Tibial nerve (tissue), 4 donors: Measurements from ENCODE around the gene CLNK. TPM values are rescaled to one million over a fixed set of nuclear protein-coding genes. Genes with fewer than 3 reads are reported as not detected.

Experiments used
- DNase-seq, 2 donors: peaks; one replicate each; pipeline ENCODE4 v3.0.0-alpha.2; 2019; ENCODE audit warnings: low spot score in 2 of 2
- H3K27ac ChIP-seq, 4 donors: fragments of 200-600 bp; sonication (generic) in 3 of 4; one replicate each; pipeline ENCODE4 v1.5.1; 2017 to 2019; ENCODE audit warnings: mild to moderate bottlenecking in 1 of 4
- H3K27me3 ChIP-seq, 2 donors: fragments of 200-600 bp; sonication (generic) in 1 of 2; one replicate each; pipeline versions ENCODE4 v1.5.1 to v1.6.0; 2017 to 2019
- H3K36me3 ChIP-seq, 3 donors: fragments of 200-600 bp; sonication (generic); one replicate each; pipeline ENCODE4 v1.5.1; 2018 to 2019
- H3K4me1 ChIP-seq, 4 donors: fragments of 200-600 bp; sonication (generic) in 3 of 4; one replicate each; pipeline ENCODE4 v1.5.1; 2017 to 2019
- H3K4me3 ChIP-seq, 4 donors: fragments of 200-600 bp; sonication (generic) in 3 of 4; one replicate each; pipeline ENCODE4 v1.5.1; 2017 to 2019; ENCODE audit warnings: mild to moderate bottlenecking in 1 of 4, moderate library complexity in 1 of 4
- H3K9me3 ChIP-seq, 4 donors: fragments of 200-600 bp; sonication (generic) in 3 of 4; one replicate each; pipeline ENCODE4 v1.5.1; 2017 to 2019
- EP300 ChIP-seq, 2 donors: sonication (generic); formaldehyde crosslinking; IDR thresholded peaks; one replicate each; pipeline ENCODE4 v1.6.1; 2017; ENCODE audit warnings: antibody characterized with exemption in 2 of 2, mild to moderate bottlenecking in 1 of 2
- POLR2A ChIP-seq, 2 donors: fragments of 450-650 bp; IDR thresholded peaks; one replicate each; pipeline ENCODE4 v1.6.1; 2017; ENCODE audit warnings: antibody characterized with exemption in 2 of 2, mild to moderate bottlenecking in 2 of 2, moderate library complexity in 2 of 2
- WGBS, 2 donors: methylation state at CpG; one replicate each; pipeline ENCODE4 v1.1.5; 2018; 5-methylcytosine and 5-hydroxymethylcytosine counted together
- total RNA-seq, 4 donors: library from RNA; depleted of rRNA; stranded (reverse); fragments of >200 nt; gene quantifications; one replicate each; pipeline ENCODE4 v1.1.0, GENCODE V29; 2016
- TF ChIP-seq, protein P1 (sequence below), 5 experiments: fragments of 200-600 bp in 3 of 5; fragments of 450-650 bp in 2 of 5; sonication (generic) in 3 of 5; IDR thresholded peaks; one replicate each; pipeline ENCODE4 v1.5.1; 2016 to 2019; ENCODE audit warnings: antibody characterized with exemption in 5 of 5, mild to moderate bottlenecking in 3 of 5, moderate library complexity in 2 of 5

The CLNK gene
- total RNA-seq, 4 donors from 2014 or later = not detected

GRCh38 chr4:10593130-10593529 lies 91.4 kb downstream of the CLNK start:
- no peak for DNase-seq
- TF ChIP-seq EP300 (IDR thresholded peaks at IDR 0.05) (no peak), POLR2A (IDR thresholded peaks at IDR 0.05) (no peak)
- TF ChIP-seq, protein P1, sequence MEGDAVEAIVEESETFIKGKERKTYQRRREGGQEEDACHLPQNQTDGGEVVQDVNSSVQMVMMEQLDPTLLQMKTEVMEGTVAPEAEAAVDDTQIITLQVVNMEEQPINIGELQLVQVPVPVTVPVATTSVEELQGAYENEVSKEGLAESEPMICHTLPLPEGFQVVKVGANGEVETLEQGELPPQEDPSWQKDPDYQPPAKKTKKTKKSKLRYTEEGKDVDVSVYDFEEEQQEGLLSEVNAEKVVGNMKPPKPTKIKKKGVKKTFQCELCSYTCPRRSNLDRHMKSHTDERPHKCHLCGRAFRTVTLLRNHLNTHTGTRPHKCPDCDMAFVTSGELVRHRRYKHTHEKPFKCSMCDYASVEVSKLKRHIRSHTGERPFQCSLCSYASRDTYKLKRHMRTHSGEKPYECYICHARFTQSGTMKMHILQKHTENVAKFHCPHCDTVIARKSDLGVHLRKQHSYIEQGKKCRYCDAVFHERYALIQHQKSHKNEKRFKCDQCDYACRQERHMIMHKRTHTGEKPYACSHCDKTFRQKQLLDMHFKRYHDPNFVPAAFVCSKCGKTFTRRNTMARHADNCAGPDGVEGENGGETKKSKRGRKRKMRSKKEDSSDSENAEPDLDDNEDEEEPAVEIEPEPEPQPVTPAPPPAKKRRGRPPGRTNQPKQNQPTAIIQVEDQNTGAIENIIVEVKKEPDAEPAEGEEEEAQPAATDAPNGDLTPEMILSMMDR (IDR thresholded peaks at IDR 0.05) = no peak
- Histone ChIP-seq H3K27me3 (no peaks in the 10 kb centered on the region), H3K4me3 (no peak overlapping the region), H3K36me3 (no peaks in the 10 kb centered on the region), H3K9me3 (no peaks in the 10 kb centered on the region), H3K27ac (no peak overlapping the region), H3K4me1 (no peaks in the 10 kb centered on the region)
- 93 to 96% methylated on average over 10 of the region's 10 CpGs for WGBS, 2 donors

- 85 to 86% methylated on average over 6 of the region's 6 CpGs for WGBS, 2 donors
- H3K4me1 ChIP-seq = no peaks in the 10 kb centered on the region
- DNase-seq = no peak
Observed at GRCh38 chr4:10590896-10591295, 93.7 kb downstream of the CLNK start.

DNA sequence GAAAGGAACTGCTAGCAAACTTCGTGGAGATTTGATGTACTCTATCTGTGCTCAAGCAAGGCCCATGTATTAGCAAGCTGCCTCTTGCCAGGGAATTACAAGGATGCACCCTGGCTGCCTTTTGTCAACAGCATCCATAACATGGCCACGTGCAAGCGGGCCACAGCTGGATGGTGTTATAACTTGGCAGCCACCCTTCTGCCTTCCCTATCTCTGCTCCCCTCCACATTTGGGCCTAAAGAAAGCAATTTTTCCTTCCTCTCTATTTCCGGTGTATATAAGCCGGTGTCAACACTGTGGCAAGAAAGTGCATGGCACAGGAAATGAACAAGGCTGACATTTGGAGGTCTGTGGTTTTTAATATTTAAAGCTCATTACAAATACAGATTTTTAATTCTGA lies 94.8 kb downstream of the CLNK start:
- Histone ChIP-seq H3K4me1 (no peaks in the 10 kb centered on the region), H3K36me3 (no peaks in the 10 kb centered on the region), H3K4me3 (no peak overlapping the region), H3K9me3 (no peaks in the 10 kb centered on the region), H3K27me3 (no peaks in the 10 kb centered on the region), H3K27ac (no peak overlapping the region)
- DNase-seq = no peak
- TF ChIP-seq, protein P1 (IDR thresholded peaks at IDR 0.05) = no peak
- no peak for TF ChIP-seq POLR2A (IDR thresholded peaks at IDR 0.05)
- no peak for TF ChIP-seq EP300 (IDR thresholded peaks at IDR 0.05)
- 59 to 68% methylated on average over 5 of the region's 5 CpGs for WGBS, 2 donors

More at GRCh38 chr4:10590896-10591295, 93.7 kb downstream of the CLNK start:
- no peaks in the 10 kb centered on the region for H3K27me3 ChIP-seq
- no peak overlapping the region for H3K4me3 ChIP-seq
- H3K9me3 ChIP-seq = no peaks in the 10 kb centered on the region
- H3K27ac ChIP-seq = no peak overlapping the region
- TF ChIP-seq EP300 (IDR thresholded peaks at IDR 0.05) = no peak
- TF ChIP-seq, protein P1 (IDR thresholded peaks at IDR 0.05) = no peak
- no peak for TF ChIP-seq POLR2A (IDR thresholded peaks at IDR 0.05)
- H3K36me3 ChIP-seq = no peaks in the 10 kb centered on the region

- WGBS, 2 donors = 60 to 66% methylated on average over 7 of the region's 7 CpGs
- TF ChIP-seq POLR2A (IDR thresholded peaks at IDR 0.05) (no peak), EP300 (IDR thresholded peaks at IDR 0.05) (no peak)
- TF ChIP-seq, protein P1 (IDR thresholded peaks at IDR 0.05) = no peak
- peaks cover 0 to 3% (median 1%) of the 10 kb centered on the region in 4 donors for H3K4me1 ChIP-seq
- H3K36me3 ChIP-seq = no peaks in the 10 kb centered on the region
- DNase-seq = no peak
- H3K27me3 ChIP-seq = no peaks in the 10 kb centered on the region
- no peak overlapping the region for H3K27ac ChIP-seq
- no peaks in the 10 kb centered on the region for H3K9me3 ChIP-seq
- no peak overlapping the region for H3K4me3 ChIP-seq
Observed at GRCh38 chr4:10589321-10589720, 95.2 kb downstream of the CLNK start.

DNA sequence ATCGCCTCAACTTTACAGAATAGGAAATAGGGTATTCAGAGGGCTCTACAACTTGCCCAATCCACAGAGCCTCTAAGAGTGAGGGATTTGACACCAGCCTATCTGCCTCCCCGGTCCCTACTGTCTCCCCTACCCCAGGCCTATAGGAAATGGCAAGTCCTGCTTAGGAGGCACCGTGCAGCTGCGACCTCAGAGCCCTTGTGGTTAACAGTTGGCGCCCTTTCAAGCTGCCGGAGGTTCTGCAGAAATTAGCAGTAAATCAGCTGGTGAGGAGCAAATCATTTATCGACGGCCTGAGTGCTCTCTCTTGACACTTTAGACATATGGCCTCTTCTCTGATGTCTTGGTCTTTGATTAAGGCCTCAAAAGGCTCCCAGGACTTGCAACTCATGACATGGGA lies 96.9 kb downstream of the CLNK start:
- no peak for TF ChIP-seq POLR2A (IDR thresholded peaks at IDR 0.05)
- TF ChIP-seq, protein P1 (IDR thresholded peaks at IDR 0.05) = no peak
- TF ChIP-seq EP300 (IDR thresholded peaks at IDR 0.05) = no peak
- Histone ChIP-seq H3K9me3 (no peaks in the 10 kb centered on the region), H3K4me3 (no peak overlapping the region), H3K27ac (no peak overlapping the region), H3K4me1 (peaks cover 0 to 13% (median 6%) of the 10 kb centered on the region in 4 donors), H3K27me3 (no peaks in the 10 kb centered on the region), H3K36me3 (no peaks in the 10 kb centered on the region)
- no peak for DNase-seq
- 53 to 59% methylated on average over 8 of the region's 8 CpGs for WGBS, 2 donors
